Astrocyte of the cerebellum (primary cell): ENCODE measurements around the gene LDLR.
"Not testable (repeated sequence)": the region's sequence is repeated elsewhere in the genome, so short reads cannot be mapped to it uniquely, and the experiment has no call there.

Source experiments
- DNase-seq: peaks from one replicate; pipeline ENCODE4 v3.0.0-alpha.2; 2011; ENCODE audit warnings: low read depth
- H3K4me3 ChIP-seq: 2 replicates; pipeline ENCODE4 v1.5.1; 2011; ENCODE audit warnings: mild to moderate bottlenecking, low read depth, low read length, moderate library complexity
- CTCF ChIP-seq: IDR thresholded peaks from 2 replicates; pipeline ENCODE4 v1.5.1; 2012; ENCODE audit warnings: low read length, low read depth, moderate library complexity, mild to moderate bottlenecking; ENCODE audit errors: missing control alignments
- in situ Hi-C: cut with HindIII; loops from 2 replicates; pipeline ENCODE4 v1.10.0; 2017; ENCODE audit warnings: low sequenced_read_pairs

LDLR gene

GRCh38 chr19:11069561-11069960 is 19.7 kb upstream of the LDLR start:
- in situ Hi-C loops = no loop called here
- TF ChIP-seq CTCF = no peak
- H3K4me3 ChIP-seq = no peak overlapping the region
- DNase-seq = no peak

GRCh38 chr19:11070123-11070522 is 19.1 kb upstream of the LDLR start:
- H3K4me3 ChIP-seq = no peak overlapping the region
- no peak for DNase-seq
- in situ Hi-C loops = no loop called here
- no peak for TF ChIP-seq CTCF

- TF ChIP-seq CTCF = no peak
- in situ Hi-C loops = no loop called here
- no peak overlapping the region for H3K4me3 ChIP-seq
- no peak for DNase-seq
These were observed 15.7 kb upstream of the LDLR start for GRCh38 chr19:11073568-11073967.

GRCh38 chr19:11076792-11077191 is 12.5 kb upstream of the LDLR start:
- H3K4me3 ChIP-seq, DNase-seq, in situ Hi-C loops: not testable (repeated sequence)

- no peak for TF ChIP-seq CTCF
- in situ Hi-C loops = no loop called here
- DNase-seq = no peak
- no peak overlapping the region for H3K4me3 ChIP-seq
These were observed 10.4 kb upstream of the LDLR start for GRCh38 chr19:11078893-11079292.

- no peak for DNase-seq
- H3K4me3 ChIP-seq = no peak overlapping the region
- in situ Hi-C loops = no loop called here
- TF ChIP-seq CTCF = no peak
These were observed 9.3 kb upstream of the LDLR start for GRCh38 chr19:11079999-11080398.

- in situ Hi-C loops = no loop called here
- no peak for TF ChIP-seq CTCF
- DNase-seq = no peak
- no peak overlapping the region for H3K4me3 ChIP-seq
These were observed 1.3 kb upstream of the LDLR start for GRCh38 chr19:11087870-11088505.
